ENCODE results near the gene RGS7BP.

GRCh38 chr5:64659289-64659688 lies 153.5 kb downstream of the RGS7BP start:
- TF ChIP-seq, protein P1, sequence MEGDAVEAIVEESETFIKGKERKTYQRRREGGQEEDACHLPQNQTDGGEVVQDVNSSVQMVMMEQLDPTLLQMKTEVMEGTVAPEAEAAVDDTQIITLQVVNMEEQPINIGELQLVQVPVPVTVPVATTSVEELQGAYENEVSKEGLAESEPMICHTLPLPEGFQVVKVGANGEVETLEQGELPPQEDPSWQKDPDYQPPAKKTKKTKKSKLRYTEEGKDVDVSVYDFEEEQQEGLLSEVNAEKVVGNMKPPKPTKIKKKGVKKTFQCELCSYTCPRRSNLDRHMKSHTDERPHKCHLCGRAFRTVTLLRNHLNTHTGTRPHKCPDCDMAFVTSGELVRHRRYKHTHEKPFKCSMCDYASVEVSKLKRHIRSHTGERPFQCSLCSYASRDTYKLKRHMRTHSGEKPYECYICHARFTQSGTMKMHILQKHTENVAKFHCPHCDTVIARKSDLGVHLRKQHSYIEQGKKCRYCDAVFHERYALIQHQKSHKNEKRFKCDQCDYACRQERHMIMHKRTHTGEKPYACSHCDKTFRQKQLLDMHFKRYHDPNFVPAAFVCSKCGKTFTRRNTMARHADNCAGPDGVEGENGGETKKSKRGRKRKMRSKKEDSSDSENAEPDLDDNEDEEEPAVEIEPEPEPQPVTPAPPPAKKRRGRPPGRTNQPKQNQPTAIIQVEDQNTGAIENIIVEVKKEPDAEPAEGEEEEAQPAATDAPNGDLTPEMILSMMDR (IDR thresholded peaks at IDR 0.05): no peak
- no peak for TF ChIP-seq ZFX (IDR thresholded peaks at IDR 0.05; ENCODE audit: borderline replicate concordance)
